ENCODE results near the gene GABRP.

- TF ChIP-seq, protein P1, sequence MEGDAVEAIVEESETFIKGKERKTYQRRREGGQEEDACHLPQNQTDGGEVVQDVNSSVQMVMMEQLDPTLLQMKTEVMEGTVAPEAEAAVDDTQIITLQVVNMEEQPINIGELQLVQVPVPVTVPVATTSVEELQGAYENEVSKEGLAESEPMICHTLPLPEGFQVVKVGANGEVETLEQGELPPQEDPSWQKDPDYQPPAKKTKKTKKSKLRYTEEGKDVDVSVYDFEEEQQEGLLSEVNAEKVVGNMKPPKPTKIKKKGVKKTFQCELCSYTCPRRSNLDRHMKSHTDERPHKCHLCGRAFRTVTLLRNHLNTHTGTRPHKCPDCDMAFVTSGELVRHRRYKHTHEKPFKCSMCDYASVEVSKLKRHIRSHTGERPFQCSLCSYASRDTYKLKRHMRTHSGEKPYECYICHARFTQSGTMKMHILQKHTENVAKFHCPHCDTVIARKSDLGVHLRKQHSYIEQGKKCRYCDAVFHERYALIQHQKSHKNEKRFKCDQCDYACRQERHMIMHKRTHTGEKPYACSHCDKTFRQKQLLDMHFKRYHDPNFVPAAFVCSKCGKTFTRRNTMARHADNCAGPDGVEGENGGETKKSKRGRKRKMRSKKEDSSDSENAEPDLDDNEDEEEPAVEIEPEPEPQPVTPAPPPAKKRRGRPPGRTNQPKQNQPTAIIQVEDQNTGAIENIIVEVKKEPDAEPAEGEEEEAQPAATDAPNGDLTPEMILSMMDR (IDR thresholded peaks at IDR 0.05), result no peak
- TF ChIP-seq POLR2A (IDR thresholded peaks at IDR 0.05), result no peak
Observed at GRCh38 chr5:170743876-170744212, 39.7 kb upstream of the GABRP start.

Data from adrenal gland (tissue), 5 donors.